OCI-LY7 (cell line): ENCODE data around the gene EPAS1.

ENCODE experiments used
- EZH2phosphoT487 ChIP-seq: fragments of 200-600 bp; sonication (generic); IDR thresholded peaks from 2 replicates; pipeline ENCODE4 v1.6.1; 2018; ENCODE audit warnings: low read depth, borderline replicate concordance, mild to moderate bottlenecking, mixed run types, antibody characterized with exemption, low read length, moderate library complexity, mixed read lengths
- TF ChIP-seq, protein P1 (sequence below): fragments of 200-600 bp; sonication (generic); conservative IDR thresholded peaks from 2 replicates; pipeline ENCODE4 v1.5.1; 2014; ENCODE audit warnings: mild to moderate bottlenecking, antibody characterized with exemption, low read length, moderate library complexity, mixed read lengths

DNA sequence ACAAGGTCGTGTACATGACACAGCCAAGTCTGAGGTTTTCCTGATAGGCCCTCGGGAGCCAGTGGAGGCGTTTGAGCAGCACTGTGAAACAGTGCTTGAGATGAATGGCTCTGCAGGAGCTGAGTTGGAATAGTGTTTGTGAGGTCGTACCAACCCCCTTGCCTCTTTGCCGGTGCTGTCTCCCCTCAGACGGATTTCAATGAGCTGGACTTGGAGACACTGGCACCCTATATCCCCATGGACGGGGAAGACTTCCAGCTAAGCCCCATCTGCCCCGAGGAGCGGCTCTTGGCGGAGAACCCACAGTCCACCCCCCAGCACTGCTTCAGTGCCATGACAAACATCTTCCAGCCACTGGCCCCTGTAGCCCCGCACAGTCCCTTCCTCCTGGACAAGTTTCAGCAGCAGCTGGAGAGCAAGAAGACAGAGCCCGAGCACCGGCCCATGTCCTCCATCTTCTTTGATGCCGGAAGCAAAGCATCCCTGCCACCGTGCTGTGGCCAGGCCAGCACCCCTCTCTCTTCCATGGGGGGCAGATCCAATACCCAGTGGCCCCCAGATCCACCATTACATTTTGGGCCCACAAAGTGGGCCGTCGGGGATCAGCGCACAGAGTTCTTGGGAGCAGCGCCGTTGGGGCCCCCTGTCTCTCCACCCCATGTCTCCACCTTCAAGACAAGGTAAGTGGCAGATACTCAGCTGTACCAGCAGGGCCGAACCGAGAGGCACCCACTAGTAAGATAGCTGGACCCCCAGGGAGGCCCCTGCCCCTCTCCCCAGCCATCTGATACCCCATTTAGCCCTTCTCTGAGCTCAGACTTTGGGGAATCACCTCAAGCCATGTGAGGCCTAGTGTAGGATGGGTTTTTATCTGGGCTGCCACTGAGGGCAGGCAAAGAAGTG, 83.1 kb downstream of the EPAS1 start:
- TF ChIP-seq, protein P1, sequence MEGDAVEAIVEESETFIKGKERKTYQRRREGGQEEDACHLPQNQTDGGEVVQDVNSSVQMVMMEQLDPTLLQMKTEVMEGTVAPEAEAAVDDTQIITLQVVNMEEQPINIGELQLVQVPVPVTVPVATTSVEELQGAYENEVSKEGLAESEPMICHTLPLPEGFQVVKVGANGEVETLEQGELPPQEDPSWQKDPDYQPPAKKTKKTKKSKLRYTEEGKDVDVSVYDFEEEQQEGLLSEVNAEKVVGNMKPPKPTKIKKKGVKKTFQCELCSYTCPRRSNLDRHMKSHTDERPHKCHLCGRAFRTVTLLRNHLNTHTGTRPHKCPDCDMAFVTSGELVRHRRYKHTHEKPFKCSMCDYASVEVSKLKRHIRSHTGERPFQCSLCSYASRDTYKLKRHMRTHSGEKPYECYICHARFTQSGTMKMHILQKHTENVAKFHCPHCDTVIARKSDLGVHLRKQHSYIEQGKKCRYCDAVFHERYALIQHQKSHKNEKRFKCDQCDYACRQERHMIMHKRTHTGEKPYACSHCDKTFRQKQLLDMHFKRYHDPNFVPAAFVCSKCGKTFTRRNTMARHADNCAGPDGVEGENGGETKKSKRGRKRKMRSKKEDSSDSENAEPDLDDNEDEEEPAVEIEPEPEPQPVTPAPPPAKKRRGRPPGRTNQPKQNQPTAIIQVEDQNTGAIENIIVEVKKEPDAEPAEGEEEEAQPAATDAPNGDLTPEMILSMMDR = no peak
- no peak for TF ChIP-seq EZH2phosphoT487
